ENCODE results near the gene STAT3.

DNA sequence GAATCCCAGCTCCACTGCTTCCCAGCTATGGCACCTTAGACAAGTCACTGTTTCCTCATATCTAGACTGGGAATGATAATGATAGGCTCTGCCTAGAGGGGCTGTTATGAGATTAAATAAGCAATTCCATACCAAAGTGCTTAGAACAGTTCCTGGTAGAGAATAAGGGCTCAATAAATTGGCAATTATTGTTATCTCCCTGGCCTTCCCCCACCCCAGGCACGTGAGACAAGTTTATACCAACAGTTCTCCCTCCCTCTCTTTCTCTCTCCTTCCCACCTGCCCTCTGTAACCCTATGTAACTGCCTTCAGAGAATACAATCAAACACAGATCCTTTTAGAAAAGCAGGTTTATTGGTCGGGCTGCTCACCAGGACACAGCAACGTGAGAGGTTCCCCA, 13.9 kb upstream of the STAT3 start:
- TF ChIP-seq, protein P1, sequence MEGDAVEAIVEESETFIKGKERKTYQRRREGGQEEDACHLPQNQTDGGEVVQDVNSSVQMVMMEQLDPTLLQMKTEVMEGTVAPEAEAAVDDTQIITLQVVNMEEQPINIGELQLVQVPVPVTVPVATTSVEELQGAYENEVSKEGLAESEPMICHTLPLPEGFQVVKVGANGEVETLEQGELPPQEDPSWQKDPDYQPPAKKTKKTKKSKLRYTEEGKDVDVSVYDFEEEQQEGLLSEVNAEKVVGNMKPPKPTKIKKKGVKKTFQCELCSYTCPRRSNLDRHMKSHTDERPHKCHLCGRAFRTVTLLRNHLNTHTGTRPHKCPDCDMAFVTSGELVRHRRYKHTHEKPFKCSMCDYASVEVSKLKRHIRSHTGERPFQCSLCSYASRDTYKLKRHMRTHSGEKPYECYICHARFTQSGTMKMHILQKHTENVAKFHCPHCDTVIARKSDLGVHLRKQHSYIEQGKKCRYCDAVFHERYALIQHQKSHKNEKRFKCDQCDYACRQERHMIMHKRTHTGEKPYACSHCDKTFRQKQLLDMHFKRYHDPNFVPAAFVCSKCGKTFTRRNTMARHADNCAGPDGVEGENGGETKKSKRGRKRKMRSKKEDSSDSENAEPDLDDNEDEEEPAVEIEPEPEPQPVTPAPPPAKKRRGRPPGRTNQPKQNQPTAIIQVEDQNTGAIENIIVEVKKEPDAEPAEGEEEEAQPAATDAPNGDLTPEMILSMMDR (IDR thresholded peaks at IDR 0.05; ENCODE audit: low read depth, low read length, poor library complexity, severe bottlenecking), result no peak
- TF ChIP-seq EZH2phosphoT487 (IDR thresholded peaks at IDR 0.05; ENCODE audit: borderline replicate concordance, low read length), result no peak

Measured in DOHH2 (cell line).